ENCODE measurements around the gene LRRC71.

DNA sequence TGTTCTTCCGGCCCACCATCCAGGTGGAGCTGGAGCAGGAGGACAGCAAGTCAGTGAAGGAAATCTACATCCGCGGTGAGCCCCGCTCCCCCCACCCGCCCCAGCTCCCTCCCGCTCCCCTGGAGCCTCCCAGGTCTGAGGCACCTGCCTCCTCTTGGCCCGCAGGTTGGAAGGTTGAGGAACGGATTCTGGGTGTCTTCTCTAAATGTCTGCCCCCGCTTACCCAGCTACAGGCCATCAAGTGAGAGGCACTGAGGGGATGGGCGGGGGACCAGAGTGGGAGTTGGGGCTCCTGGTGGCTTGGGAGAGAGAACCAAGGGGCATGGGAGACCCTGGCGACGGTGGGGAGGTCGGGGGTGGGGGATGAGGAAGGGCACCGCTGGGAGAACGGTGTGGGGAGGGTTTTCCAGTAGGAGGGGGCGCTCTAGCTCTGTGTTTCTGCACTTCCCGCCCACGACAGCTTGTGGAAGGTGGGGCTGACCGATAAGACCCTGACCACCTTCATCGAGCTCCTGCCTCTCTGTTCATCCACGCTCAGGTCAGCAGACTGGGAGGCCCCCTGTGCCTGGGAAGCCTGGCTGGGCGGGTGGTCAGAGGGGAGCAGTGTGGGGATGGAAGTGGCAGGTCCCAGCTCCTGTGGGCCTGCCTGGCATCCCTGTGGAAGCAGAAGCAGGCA is 4.2 kb downstream of the LRRC71 start:
- TF ChIP-seq, protein P1, sequence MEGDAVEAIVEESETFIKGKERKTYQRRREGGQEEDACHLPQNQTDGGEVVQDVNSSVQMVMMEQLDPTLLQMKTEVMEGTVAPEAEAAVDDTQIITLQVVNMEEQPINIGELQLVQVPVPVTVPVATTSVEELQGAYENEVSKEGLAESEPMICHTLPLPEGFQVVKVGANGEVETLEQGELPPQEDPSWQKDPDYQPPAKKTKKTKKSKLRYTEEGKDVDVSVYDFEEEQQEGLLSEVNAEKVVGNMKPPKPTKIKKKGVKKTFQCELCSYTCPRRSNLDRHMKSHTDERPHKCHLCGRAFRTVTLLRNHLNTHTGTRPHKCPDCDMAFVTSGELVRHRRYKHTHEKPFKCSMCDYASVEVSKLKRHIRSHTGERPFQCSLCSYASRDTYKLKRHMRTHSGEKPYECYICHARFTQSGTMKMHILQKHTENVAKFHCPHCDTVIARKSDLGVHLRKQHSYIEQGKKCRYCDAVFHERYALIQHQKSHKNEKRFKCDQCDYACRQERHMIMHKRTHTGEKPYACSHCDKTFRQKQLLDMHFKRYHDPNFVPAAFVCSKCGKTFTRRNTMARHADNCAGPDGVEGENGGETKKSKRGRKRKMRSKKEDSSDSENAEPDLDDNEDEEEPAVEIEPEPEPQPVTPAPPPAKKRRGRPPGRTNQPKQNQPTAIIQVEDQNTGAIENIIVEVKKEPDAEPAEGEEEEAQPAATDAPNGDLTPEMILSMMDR (IDR thresholded peaks at IDR 0.05), result no peak
- TF ChIP-seq POLR2A (IDR thresholded peaks at IDR 0.05), result no peak

All from breast epithelium (tissue), 3 donors.